ENCODE data around the gene SAMD4A.
A peak's percentile ranks its signal among the peaks of the same experiment; 100 is the strongest.
"Not testable (repeated sequence)": the region's sequence is repeated elsewhere in the genome, so short reads cannot be mapped to it uniquely, and the experiment has no call there.

Gene SAMD4A

GRCh38 chr14:54591461-54591860, 24.5 kb downstream of the SAMD4A start:
- peak overlapping the region; percentile 4 for H3K27ac ChIP-seq
- peak; percentile 60 for DNase-seq (ENCODE audit: low read depth, low spot score)

- no peak for DNase-seq (ENCODE audit: low read depth, low spot score)
- no peak overlapping the region for H3K27ac ChIP-seq
Observed at GRCh38 chr14:54591866-54592265, 24.9 kb downstream of the SAMD4A start.

- no peak for DNase-seq (ENCODE audit: low read depth, low spot score)
- peak overlapping the region; percentile 54 for H3K27ac ChIP-seq
Observed at GRCh38 chr14:54593860-54594259, 26.9 kb downstream of the SAMD4A start.

GRCh38 chr14:54594537-54594936, 27.6 kb downstream of the SAMD4A start:
- H3K27ac ChIP-seq, result peak overlapping the region; percentile 54
- no peak for DNase-seq (ENCODE audit: low read depth, low spot score)

- H3K27ac ChIP-seq, result peak overlapping the region; percentile 9
- DNase-seq (ENCODE audit: low read depth, low spot score), result no peak
Observed at GRCh38 chr14:54597795-54598443, 31.0 kb downstream of the SAMD4A start.

GRCh38 chr14:54599966-54600716, 33.2 kb downstream of the SAMD4A start:
- no peak for DNase-seq (ENCODE audit: low read depth, low spot score)
- H3K27ac ChIP-seq, result peak overlapping the region; percentile 40

- peak overlapping the region; percentile 40 for H3K27ac ChIP-seq
- no peak for DNase-seq (ENCODE audit: low read depth, low spot score)
Observed at GRCh38 chr14:54600717-54601109, 33.8 kb downstream of the SAMD4A start.

GRCh38 chr14:54603362-54603761, 36.4 kb downstream of the SAMD4A start:
- H3K27ac ChIP-seq, result peak overlapping the region; percentile 4
- peak; percentile 44 for DNase-seq (ENCODE audit: low read depth, low spot score)

- no peak for DNase-seq (ENCODE audit: low read depth, low spot score)
- no peak overlapping the region for H3K27ac ChIP-seq
Observed at GRCh38 chr14:54606178-54606577, 39.2 kb downstream of the SAMD4A start.

GRCh38 chr14:54606631-54607133, 39.8 kb downstream of the SAMD4A start:
- no peak overlapping the region for H3K27ac ChIP-seq
- DNase-seq (ENCODE audit: low read depth, low spot score), result no peak

- H3K27ac ChIP-seq, result no peak overlapping the region
- DNase-seq (ENCODE audit: low read depth, low spot score), result no peak
Observed at GRCh38 chr14:54609576-54609975, 42.6 kb downstream of the SAMD4A start.

- H3K27ac ChIP-seq, result no peak overlapping the region
- no peak for DNase-seq (ENCODE audit: low read depth, low spot score)
Observed at GRCh38 chr14:54610051-54610977, 43.4 kb downstream of the SAMD4A start.

- no peak for DNase-seq (ENCODE audit: low read depth, low spot score)
- no peak overlapping the region for H3K27ac ChIP-seq
Observed at GRCh38 chr14:54614296-54614695, 47.4 kb downstream of the SAMD4A start.

GRCh38 chr14:54617467-54617866, 50.5 kb downstream of the SAMD4A start:
- no peak for DNase-seq (ENCODE audit: low read depth, low spot score)

GRCh38 chr14:54621686-54622085, 54.8 kb downstream of the SAMD4A start:
- no peak for DNase-seq (ENCODE audit: low read depth, low spot score)
- no peak overlapping the region for H3K27ac ChIP-seq

More at GRCh38 chr14:54617467-54617866, 50.5 kb downstream of the SAMD4A start:
- no peak overlapping the region for H3K27ac ChIP-seq

- no peak overlapping the region for H3K27ac ChIP-seq
- no peak for DNase-seq (ENCODE audit: low read depth, low spot score)
Observed at GRCh38 chr14:54622192-54622958, 55.4 kb downstream of the SAMD4A start.

GRCh38 chr14:54623279-54624004, 56.5 kb downstream of the SAMD4A start:
- H3K27ac ChIP-seq, result no peak overlapping the region
- DNase-seq (ENCODE audit: low read depth, low spot score), result no peak

- H3K27ac ChIP-seq; DNase-seq (ENCODE audit: low read depth, low spot score): not testable (repeated sequence)
Observed at GRCh38 chr14:54624005-54624358, 57.1 kb downstream of the SAMD4A start.

GRCh38 chr14:54625112-54625511, 58.2 kb downstream of the SAMD4A start:
- H3K27ac ChIP-seq, result no peak overlapping the region
- DNase-seq (ENCODE audit: low read depth, low spot score), result no peak
